ENCODE data around the gene ASGR2.
"Not testable (repeated sequence)": the region's sequence is repeated elsewhere in the genome, so short reads cannot be mapped to it uniquely, and the experiment has no call there.

Gene ASGR2

GRCh38 chr17:7097940-7098339, 16.7 kb downstream of the ASGR2 start:
- DNase-seq = no peak

GRCh38 chr17:7095625-7096024, 19.0 kb downstream of the ASGR2 start:
- DNase-seq = peak; percentile 95

- DNase-seq = peak; percentile 50
These were observed 20.0 kb downstream of the ASGR2 start for GRCh38 chr17:7094652-7095019.

- DNase-seq = peak; percentile 35
These were observed 23.2 kb downstream of the ASGR2 start for GRCh38 chr17:7091311-7092005.

- not testable (repeated sequence) for DNase-seq
These were observed 25.1 kb downstream of the ASGR2 start for GRCh38 chr17:7089570-7089969.

GRCh38 chr17:7088442-7088841, 26.2 kb downstream of the ASGR2 start:
- peak; percentile 35 for DNase-seq

- DNase-seq = peak; percentile 77
These were observed 30.5 kb downstream of the ASGR2 start for GRCh38 chr17:7084088-7084487.

- DNase-seq = peak; percentile 18
These were observed 31.0 kb downstream of the ASGR2 start for GRCh38 chr17:7083592-7083991.

GRCh38 chr17:7081341-7082062, 33.1 kb downstream of the ASGR2 start:
- peak; percentile 76 for DNase-seq

- no peak for DNase-seq
These were observed 34.1 kb downstream of the ASGR2 start for GRCh38 chr17:7080456-7081041.

- DNase-seq = peak; percentile 91
These were observed 34.8 kb downstream of the ASGR2 start, which contains the start of gene CLEC10A for GRCh38 chr17:7079581-7080455. Gene CLEC10A (minus strand): TSS chr17:7080251. CDS start chr17:7078812, 1,439 bp downstream.

GRCh38 chr17:7078711-7079110, 35.9 kb downstream of the ASGR2 start:
- no peak for DNase-seq

- DNase-seq = no peak
These were observed 36.6 kb downstream of the ASGR2 start for GRCh38 chr17:7077911-7078546.

- no peak for DNase-seq
These were observed 39.7 kb downstream of the ASGR2 start for GRCh38 chr17:7074931-7075330.

- no peak for DNase-seq
These were observed 42.2 kb downstream of the ASGR2 start for GRCh38 chr17:7072406-7072805.

GRCh38 chr17:7070712-7071111, 43.9 kb downstream of the ASGR2 start:
- no peak for DNase-seq

- no peak for DNase-seq
These were observed 46.4 kb downstream of the ASGR2 start for GRCh38 chr17:7068268-7068667.

GRCh38 chr17:7067198-7067597, 47.4 kb downstream of the ASGR2 start:
- no peak for DNase-seq

- DNase-seq = peak; percentile 13
These were observed 50.4 kb downstream of the ASGR2 start for GRCh38 chr17:7064261-7064660.

- DNase-seq = peak; percentile 8
These were observed 51.0 kb downstream of the ASGR2 start for GRCh38 chr17:7063518-7064094.

- DNase-seq = no peak
These were observed 54.3 kb downstream of the ASGR2 start for GRCh38 chr17:7060165-7060891.

Data from MV-4-11 (cell line).